GM12891 (cell line): ENCODE measurements around the gene IPO4.
"Not testable (repeated sequence)": the region's sequence is repeated elsewhere in the genome, so short reads cannot be mapped to it uniquely, and the experiment has no call there.

Experiments
- POLR2A ChIP-seq: IDR thresholded peaks from 2 replicates; pipeline ENCODE4 v1.6.1; 2011; ENCODE audit warnings: low read depth, low read length, control low read depth
- POLR2AphosphoS5 ChIP-seq: IDR thresholded peaks from 2 replicates; pipeline ENCODE4 v1.6.1; 2011; ENCODE audit warnings: low read depth, low read length, control low read depth
- SPI1 ChIP-seq: IDR thresholded peaks from 2 replicates; pipeline ENCODE4 v1.6.1; 2011; ENCODE audit warnings: low read depth, low read length, control low read depth
- TAF1 ChIP-seq: IDR thresholded peaks from 2 replicates; pipeline ENCODE4 v1.6.1; 2011; ENCODE audit warnings: low read depth, low read length, control low read depth

DNA sequence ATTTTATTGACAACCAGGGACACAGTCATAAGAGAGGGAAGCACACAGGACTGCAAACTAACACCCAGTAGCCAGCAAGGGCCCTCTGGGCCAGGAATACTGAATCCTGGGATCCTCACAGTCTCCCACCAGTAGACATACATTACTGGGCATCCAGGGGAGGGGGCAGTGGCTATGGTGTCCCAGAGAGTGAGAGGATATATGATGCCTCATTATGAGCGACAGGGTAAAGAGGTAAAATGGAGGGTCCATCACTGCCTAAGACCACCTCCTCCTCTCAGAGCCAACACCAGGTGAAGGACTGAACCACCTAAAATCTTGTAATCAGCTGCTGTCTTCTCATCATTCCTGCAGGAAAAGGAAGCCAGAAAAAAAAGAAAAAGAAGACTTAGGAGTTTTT, 28.3 kb upstream of the IPO4 start:
- TF ChIP-seq TAF1, POLR2A, POLR2AphosphoS5, SPI1: not testable (repeated sequence)
